GM21825 (cell line): ENCODE measurements around the gene SPDYE2B.
"Not testable (repeated sequence)": the region's sequence is repeated elsewhere in the genome, so short reads cannot be mapped to it uniquely, and the experiment has no call there.

Experiments used
- ATAC-seq: cut with Tn5 transposase; IDR thresholded peaks from one replicate; pipeline ENCODE4 v1.9.1; 2021; ENCODE audit warnings: mild to moderate bottlenecking, moderate library complexity; ENCODE audit not compliant: unreplicated experiment

The SPDYE2B gene

DNA sequence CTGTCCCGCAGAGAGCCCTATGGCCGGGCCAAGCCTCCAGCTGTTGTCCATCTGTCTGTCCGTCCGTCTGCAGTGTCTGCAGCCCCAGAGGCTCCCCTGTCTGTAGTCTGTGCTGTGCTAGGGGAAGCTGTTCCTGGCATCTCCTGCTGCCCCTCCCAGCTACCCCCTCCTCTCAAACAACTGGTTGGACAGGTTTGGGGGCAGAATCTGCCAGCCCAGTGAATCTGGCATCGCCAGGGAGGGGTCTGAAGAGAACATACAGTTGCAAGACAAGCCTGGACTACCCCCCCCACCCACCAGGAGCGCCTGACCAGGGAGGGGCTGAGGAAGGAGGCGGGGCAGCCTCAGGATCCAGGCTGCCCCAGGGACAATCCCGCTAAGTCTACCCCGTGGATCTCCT is 7.4 kb upstream of the SPDYE2B start, which contains the start of gene UPK3BL1:
Gene UPK3BL1 (minus strand): TSS at position 101 of the 400 bp plus-strand sequence. CDS start 50 bp downstream, at position 51.
- ATAC-seq, result not testable (repeated sequence)

- ATAC-seq, result not testable (repeated sequence)
These were observed 6.7 kb upstream of the SPDYE2B start for GRCh38 chr7:102643404-102643803.

DNA sequence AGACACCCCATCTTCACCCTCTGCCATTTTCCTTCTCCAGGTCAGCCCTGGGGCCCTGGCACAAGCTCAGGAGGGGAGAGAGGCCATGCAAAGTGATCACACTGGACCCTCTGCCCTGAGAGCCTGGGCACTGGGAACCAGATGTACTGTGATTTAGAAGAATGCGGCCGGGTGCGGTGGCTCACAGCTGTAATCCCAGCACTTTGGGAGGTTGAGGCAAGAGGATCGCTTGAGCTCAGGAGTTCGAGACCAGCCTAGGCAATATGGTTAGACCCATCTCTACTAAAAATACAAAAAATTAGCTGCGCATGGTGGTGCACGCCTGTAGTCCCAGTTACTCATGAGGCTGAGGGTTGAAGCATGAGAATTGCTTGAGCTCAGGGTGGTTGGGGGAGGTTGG is 2.3 kb upstream of the SPDYE2B start:
- not testable (repeated sequence) for ATAC-seq

- not testable (repeated sequence) for ATAC-seq
These were observed 14.6 kb downstream of the SPDYE2B start for GRCh38 chr7:102664765-102665164.

DNA sequence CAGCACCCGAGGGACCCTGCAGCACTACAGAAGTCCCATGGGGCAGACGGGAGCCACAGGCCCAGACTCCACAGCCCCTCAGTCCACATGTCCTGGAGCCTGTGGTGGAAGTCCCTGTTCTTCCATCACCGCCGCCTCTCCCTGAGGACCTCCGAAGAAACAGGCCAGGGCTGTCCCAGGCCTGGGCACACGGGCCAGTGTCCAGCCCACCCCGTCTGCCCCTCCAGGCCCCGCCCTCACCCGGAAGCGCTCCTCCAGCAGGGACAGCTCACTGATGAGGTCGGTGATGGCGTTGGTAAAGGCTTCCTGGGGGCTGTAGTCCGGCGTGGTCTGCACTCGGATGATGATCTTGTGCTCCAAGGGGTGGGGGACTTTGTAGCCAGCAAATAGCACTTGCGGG is 16.7 kb downstream of the SPDYE2B start:
- not testable (repeated sequence) for ATAC-seq

DNA sequence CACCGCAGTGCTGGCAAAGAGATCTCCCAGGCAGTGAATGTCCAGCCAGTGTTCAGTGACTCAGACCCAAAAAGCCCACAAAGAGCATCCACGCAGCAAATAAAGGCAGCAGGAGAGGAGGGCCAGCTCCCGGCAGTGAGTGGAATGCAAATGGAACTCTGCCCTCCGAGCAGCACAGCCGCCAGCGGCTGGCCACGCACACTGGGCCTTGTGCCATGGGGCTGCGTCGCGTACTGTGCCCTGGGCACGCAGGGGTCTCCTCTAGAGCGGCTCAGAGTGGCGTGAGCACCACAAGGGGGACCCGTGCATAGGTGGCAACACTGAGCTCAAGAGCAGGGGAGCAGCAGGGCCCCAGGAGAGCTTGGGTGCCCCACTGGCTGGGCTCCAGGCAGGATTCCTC is 17.4 kb downstream of the SPDYE2B start:
- not testable (repeated sequence) for ATAC-seq

GRCh38 chr7:102671166-102671955 is 21.2 kb downstream of the SPDYE2B start, which contains the start of gene POLR2J2:
TSS of gene POLR2J2 (minus strand) at chr7:102671663. CDS start at chr7:102671601, 62 bp downstream.
- ATAC-seq, result peak; percentile 66

GRCh38 chr7:102671956-102672307 is 21.8 kb downstream of the SPDYE2B start:
- ATAC-seq, result peak; percentile 27

DNA sequence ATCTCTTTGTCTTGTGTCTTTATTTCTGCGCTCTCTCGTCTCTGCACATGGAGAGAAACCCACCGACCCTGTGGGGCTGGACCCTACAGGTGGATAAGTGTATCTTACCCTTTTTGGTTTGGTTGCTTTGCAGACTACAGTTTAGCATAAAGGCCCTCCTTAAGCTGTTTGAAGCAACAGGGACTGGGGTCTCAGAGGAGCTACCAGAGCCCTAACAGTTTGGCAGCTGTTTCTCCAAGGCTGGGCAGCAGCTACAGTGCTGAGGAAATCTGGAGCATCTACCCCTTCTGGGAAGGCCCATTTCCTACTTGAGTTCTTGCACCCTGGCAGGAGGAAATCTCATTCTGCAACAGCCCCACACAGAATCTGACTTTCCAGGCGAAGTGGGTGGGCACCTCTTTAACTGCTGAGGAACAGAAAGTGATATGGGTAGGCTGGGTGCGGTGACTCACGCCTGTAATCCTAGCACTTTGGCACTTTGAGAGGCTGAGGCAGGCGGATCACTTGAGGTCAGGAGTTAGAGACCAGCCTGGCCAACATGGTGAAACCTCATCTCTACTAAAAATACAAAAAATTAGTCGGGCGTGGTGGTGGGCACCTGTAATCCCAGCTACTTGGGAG is 23.4 kb downstream of the SPDYE2B start:
- ATAC-seq, result not testable (repeated sequence)

- not testable (repeated sequence) for ATAC-seq
These were observed 25.4 kb downstream of the SPDYE2B start for GRCh38 chr7:102675545-102675944.

DNA sequence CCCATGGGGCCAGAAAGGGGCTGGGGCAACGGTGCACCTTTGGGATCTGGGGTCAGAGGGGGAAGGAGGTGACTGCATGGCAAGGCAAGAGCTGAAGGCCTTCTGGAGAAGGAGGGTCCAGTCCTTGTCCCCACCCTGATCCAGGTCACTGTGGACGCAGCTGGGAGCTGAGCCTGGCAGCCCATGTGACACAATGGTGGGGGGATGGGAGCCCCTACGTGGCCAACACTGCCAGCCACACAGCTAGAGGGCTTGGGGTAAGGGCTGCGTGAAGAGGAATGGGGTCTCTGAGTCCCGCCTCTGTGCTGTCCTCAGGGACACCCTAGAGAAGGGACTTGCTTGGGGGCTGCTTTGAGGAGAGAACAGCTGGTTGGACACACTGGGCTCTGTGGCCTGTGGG is 30.7 kb downstream of the SPDYE2B start:
- not testable (repeated sequence) for ATAC-seq

DNA sequence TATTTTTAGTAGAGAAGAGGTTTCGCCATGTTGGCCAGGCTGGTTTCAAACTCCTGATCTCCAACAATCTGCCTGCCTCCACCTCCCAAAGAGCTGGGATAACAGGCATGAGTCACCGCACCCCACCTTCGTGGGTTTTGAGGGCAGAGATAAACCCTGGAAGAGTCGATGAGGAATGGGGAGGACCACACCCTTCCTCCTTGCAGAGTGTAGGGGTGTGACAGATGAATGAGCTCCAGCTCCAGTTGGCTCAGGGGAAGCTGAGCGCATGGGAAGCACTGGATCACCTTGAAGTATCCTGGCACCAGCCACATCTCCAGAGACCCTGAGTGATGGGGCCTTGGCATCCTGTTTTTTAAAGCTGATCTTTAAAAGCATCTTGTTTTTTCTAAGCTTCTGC is 32.4 kb downstream of the SPDYE2B start:
- ATAC-seq, result not testable (repeated sequence)

DNA sequence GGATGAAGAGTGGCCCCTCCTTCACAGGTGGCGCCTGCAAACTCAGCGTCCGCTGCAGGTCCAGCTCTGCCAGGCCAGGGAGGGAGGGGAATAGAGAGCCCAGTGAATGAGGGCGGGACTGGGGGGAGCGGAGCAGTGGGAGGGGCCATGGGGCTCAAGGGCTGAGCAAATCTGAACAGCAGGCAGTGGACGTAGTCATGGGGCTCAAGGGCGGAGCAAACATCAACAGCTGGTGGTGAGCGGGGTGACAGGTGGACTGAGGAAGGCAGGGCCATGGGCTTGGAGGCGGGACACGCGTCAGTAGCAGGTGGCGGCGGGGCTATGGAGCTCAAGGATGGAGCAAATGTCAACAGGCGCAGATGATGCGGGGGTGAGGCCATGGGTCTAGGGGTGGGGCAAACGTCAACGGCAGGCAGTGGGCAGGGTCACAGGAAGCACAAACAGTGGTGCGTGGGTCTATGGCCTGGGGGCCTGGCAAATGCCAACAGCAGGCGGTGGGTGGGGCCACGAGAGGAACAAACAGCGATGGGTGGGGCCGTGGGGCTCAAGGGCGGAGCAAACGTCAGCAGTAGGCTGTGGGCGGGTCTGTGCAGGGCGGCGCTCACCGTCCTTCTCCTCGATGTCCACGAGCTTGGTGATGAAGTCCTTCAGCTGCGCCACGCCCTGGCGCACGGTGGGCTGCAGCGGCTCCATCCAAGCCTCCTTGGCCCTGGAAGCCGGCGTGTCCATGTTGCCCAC is 38.3 kb downstream of the SPDYE2B start:
- ATAC-seq, result peak; percentile 72

- ATAC-seq, result peak; percentile 66
These were observed 39.5 kb downstream of the SPDYE2B start for GRCh38 chr7:102689436-102690282.

DNA sequence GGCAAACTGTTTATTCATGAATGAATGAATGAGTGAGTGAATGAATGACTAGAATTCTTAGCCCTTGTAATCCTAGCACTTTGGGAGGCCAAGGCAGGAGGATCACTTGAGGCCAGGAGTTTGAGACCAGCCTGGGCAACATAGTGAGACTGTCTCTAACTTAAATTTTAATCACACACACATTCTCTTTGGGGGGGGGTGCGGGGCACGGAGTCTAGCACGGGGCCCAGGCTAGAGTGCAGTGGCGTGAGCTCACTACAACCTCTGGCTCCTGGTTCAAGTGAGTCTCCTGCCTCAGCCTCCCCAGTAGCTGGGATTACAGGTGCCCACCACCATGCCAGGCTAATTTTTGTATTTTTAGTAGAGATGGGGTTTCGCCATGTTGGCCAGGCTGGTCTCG is 40.5 kb downstream of the SPDYE2B start:
- not testable (repeated sequence) for ATAC-seq

DNA sequence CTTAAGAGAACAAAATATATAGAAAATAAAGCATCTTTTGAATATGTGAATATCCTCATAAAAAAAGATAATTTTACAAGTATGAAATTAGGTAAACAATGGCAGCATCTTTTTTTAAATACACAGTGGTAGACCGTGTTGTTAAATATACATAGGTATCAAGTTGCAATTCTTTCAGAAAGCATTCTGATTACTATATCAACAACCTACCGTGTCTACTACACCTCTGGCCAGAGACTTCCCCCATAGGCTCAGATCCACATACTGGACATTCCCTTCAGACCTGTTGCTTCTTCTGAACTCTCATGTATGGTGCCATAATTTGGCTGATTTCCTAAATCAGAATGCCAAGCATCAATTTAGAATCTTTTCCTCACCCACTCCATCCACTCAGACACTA is 43.9 kb downstream of the SPDYE2B start:
- ATAC-seq, result not testable (repeated sequence)

DNA sequence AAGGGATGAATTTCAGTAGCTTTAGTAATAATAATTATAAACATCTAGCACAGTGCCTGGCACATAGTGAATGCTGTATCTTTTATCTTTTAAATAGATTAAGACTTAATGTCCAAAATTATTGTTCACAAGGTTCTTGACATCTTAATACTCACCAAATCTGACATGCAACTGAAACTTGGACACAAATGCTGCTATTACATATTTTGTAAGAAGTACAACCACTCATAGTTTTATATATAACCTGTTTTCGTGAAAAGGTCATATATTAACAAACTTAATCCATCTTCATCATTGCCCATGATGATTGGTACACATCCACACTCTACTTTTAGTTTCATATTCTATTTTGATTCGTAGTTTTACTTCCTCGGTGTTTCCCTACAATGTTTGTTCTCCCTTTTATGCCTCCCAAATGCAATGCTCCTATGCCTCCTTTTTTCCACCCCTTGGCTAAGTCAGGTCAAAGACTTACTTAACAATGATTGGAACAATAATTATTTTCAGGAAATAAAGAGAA is 45.0 kb downstream of the SPDYE2B start:
- ATAC-seq, result peak; percentile 64

DNA sequence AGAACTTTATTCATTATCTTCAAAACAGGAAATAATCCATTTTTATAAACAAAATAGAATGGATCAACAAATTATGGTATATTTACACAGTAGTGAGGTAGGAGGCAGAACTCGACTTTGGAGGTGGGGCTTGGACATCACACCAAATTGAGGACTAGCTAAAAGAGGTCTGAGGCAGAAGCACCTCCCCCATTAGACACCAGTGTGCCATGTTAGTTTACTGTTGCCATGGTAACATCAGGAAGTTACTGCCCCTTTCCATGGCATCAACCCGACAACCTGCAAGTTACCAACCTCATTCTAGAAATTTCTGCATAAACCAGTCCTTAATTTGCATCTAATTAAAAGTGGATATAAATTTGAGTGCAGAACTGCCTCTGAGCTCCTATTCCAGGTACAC is 45.9 kb downstream of the SPDYE2B start:
- ATAC-seq, result not testable (repeated sequence)

DNA sequence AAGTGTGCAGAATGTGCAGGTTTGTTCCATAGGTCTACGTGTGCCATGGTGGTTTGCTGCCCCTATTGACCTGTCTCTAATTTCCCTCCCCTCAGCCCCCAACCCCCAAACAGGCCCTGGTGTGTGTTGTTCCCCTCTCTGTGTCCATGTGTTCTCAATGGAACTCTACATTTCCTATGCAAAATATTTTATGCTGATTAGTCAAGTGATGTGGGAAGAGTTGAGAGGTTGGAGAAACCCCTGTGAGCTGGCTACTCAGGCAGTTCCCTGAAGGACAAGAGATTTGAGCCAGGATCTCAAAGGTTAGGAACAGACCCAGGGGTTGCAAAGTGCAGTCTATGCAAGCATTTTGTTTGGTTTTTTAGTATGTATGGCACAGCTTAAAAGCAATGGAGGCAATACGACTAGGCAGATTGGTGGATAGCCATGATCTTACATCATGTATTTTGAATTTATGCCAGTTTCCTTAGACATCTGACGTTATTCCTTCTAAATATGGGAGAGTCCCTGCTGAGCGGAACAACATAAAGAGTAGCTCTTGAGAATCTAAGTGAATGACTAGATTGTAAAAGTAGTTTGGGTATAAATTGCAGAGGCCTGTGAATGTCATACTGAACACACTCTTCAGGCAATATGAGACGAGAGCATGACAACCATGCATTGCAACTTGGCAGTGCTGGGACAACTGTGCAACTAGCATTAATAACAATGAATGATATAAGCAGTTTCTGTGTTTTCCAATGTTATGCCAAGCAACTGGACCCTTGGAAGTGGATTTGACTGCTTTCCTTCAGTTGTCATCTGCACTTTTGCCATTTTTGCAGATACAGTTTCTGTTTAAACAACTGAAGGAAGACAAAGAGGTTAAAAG is 47.8 kb downstream of the SPDYE2B start:
- ATAC-seq, result not testable (repeated sequence)
